ENCODE measurements around the gene KANK4.

- TF ChIP-seq CTCF (conservative IDR thresholded peaks at IDR 0.05; ENCODE audit: low read length) (no peak), EZH2phosphoT487 (IDR thresholded peaks at IDR 0.05; ENCODE audit: borderline replicate concordance, low read depth, low read length) (no peak)
Observed at GRCh38 chr1:62213075-62213914, 105.9 kb downstream of the KANK4 start.
